Subcutaneous abdominal adipose tissue (tissue), 5 donors: ENCODE measurements around the gene OR1K1.
"Not testable (repeated sequence)": the region's sequence is repeated elsewhere in the genome, so short reads cannot be mapped to it uniquely, and the experiment has no call there.

Experiments used
- H3K27ac ChIP-seq: one replicate; pipeline ENCODE4 v1.7.0; 2013; ENCODE audit warnings: low read depth, mild to moderate bottlenecking, inconsistent platforms, low read length, moderate library complexity
- H3K27me3 ChIP-seq, 5 donors: one replicate each; pipeline ENCODE4 v1.7.0; 2013; ENCODE audit warnings: low read length in 5 of 5, inconsistent platforms in 1 of 5; ENCODE audit not compliant: control insufficient read depth in 5 of 5, insufficient read depth in 4 of 5
- H3K36me3 ChIP-seq, 5 donors: one replicate each; pipeline ENCODE4 v1.7.0; 2013; ENCODE audit warnings: low read length in 5 of 5; ENCODE audit not compliant: control insufficient read depth in 5 of 5, insufficient read depth in 5 of 5
- H3K4me1 ChIP-seq, 5 donors: one replicate each; pipeline ENCODE4 v1.7.0; 2013; ENCODE audit warnings: low read length in 5 of 5, mild to moderate bottlenecking in 3 of 5, moderate library complexity in 1 of 5; ENCODE audit not compliant: control insufficient read depth in 5 of 5, insufficient read depth in 5 of 5
- H3K4me3 ChIP-seq, 5 donors: one replicate each; pipeline ENCODE4 v1.7.0; 2013; ENCODE audit warnings: low read length in 5 of 5, low read depth in 1 of 5
- H3K9ac ChIP-seq, 5 donors: one replicate each; pipeline ENCODE4 v1.7.0; 2013; ENCODE audit warnings: low read length in 5 of 5, mild to moderate bottlenecking in 4 of 5, moderate library complexity in 3 of 5
- H3K9me3 ChIP-seq, 5 donors: one replicate each; pipeline ENCODE4 v1.7.0; 2013; ENCODE audit warnings: low read length in 5 of 5; ENCODE audit not compliant: control insufficient read depth in 5 of 5
- donor health status: healthy.
- donor health status: healthy.
- donor health status: healthy.
- donor health status: healthy.
- donor health status: healthy.

OR1K1 gene

GRCh38 chr9:122822938-122823337 is 23.0 kb downstream of the OR1K1 start:
- Histone ChIP-seq H3K9me3 (no peaks in the 10 kb centered on the region), H3K36me3 (peaks cover 19 to 40% (median 31%) of the 10 kb centered on the region in 5 donors), H3K9ac (no peak overlapping the region), H3K27me3 (no peaks in the 10 kb centered on the region), H3K27ac (no peak overlapping the region), H3K4me1 (peaks cover 5 to 40% (median 32%) of the 10 kb centered on the region in 5 donors), H3K4me3 (no peak overlapping the region)

GRCh38 chr9:122827761-122828093 is 27.8 kb downstream of the OR1K1 start:
- Histone ChIP-seq H3K4me1 (peaks cover 3 to 24% (median 15%) of the 10 kb centered on the region in 5 donors), H3K36me3 (peaks cover 7 to 18% (median 9%) of the 10 kb centered on the region in 5 donors), H3K27ac (peak overlapping the region; percentile 96), H3K27me3 (no peaks in the 10 kb centered on the region), H3K9ac (peak overlapping the region; percentile 63 to 97 (median 94)), H3K9me3 (no peaks in the 10 kb centered on the region), H3K4me3 (peak overlapping the region; percentile 91 to 99 (median 98))

- Histone ChIP-seq H3K27ac (peak overlapping the region; percentile 96), H3K36me3 (peaks cover 4 to 12% (median 7%) of the 10 kb centered on the region in 5 donors), H3K4me3 (peak overlapping the region; percentile 91 to 99 (median 98)), H3K9ac (peak overlapping the region in 3 of 5 donors; percentile 94 to 97 (median 94)), H3K4me1 (peaks cover 3 to 24% (median 15%) of the 10 kb centered on the region in 5 donors)
- not testable (repeated sequence) for H3K27me3 ChIP-seq, H3K9me3 ChIP-seq
Observed at GRCh38 chr9:122828965-122829284, 29.0 kb downstream of the OR1K1 start.

DNA sequence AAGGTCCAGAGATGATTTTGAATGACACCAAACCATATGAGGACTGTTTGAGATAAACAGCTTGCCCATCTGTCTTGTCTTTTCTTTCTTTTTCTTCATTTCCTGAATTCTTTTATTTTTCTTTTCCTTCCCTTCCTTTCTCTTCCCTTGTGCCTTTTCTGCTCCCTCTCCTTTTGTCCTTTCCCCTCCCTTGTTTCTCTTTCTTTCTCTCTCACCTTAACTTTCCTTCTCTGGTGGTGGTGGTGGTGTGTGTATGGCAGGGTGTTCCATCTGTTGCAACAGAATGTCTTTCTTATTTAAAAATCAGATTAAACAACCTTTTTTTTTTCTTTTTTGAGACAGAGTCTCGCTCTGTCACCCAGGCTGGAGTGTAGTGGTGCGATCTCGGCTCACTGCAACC is 32.3 kb downstream of the OR1K1 start:
- no peaks in the 10 kb centered on the region for H3K36me3 ChIP-seq
- no peak overlapping the region for H3K9ac ChIP-seq
- no peak overlapping the region for H3K27ac ChIP-seq

GRCh38 chr9:122835313-122835731 is 35.4 kb downstream of the OR1K1 start:
- Histone ChIP-seq H3K36me3 (no peaks in the 10 kb centered on the region), H3K9me3 (peaks cover 0 to 4% (median 0%) of the 10 kb centered on the region in 5 donors), H3K4me3 (peak overlapping the region in 1 of 5 donors; percentile 8), H3K4me1 (peaks cover 0 to 13% (median 3%) of the 10 kb centered on the region in 5 donors), H3K9ac (no peak overlapping the region), H3K27me3 (no peaks in the 10 kb centered on the region), H3K27ac (no peak overlapping the region)

More for the DNA sequence above, 32.3 kb downstream of the OR1K1 start:
- Histone ChIP-seq H3K4me1 (peaks cover 3 to 21% (median 11%) of the 10 kb centered on the region in 5 donors), H3K4me3 (no peak overlapping the region), H3K27me3 (no peaks in the 10 kb centered on the region), H3K9me3 (no peaks in the 10 kb centered on the region)

GRCh38 chr9:122837266-122837850 is 37.4 kb downstream of the OR1K1 start:
- peaks cover 0 to 4% (median 0%) of the 10 kb centered on the region in 5 donors for H3K9me3 ChIP-seq
- no peak overlapping the region for H3K4me3 ChIP-seq
- H3K9ac ChIP-seq: no peak overlapping the region
- H3K27me3 ChIP-seq: no peaks in the 10 kb centered on the region
- H3K4me1 ChIP-seq: peaks cover 0 to 13% (median 3%) of the 10 kb centered on the region in 5 donors
- H3K36me3 ChIP-seq: no peaks in the 10 kb centered on the region
- no peak overlapping the region for H3K27ac ChIP-seq

DNA sequence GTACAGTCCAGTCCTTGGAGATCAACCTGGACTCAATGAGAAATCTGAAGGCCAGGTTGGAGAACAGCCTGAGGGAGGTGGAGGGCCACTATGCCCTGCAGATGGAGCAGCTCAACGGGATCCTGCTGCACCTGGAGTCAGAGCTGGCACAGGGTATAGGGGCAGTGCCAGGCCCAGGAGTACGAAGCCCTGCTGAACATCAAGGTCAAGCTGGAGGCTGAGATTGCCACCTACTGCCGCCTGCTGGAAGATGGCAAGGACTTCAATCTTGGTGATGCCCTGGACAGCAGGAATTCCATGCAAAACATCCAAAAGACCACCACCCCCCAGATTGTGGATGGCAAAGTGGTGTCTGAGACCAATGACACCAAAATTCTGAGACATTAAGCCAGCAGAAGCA is 38.5 kb downstream of the OR1K1 start:
- H3K9ac ChIP-seq, H3K27ac ChIP-seq, H3K36me3 ChIP-seq, H3K27me3 ChIP-seq, H3K4me3 ChIP-seq, H3K9me3 ChIP-seq: not testable (repeated sequence)
- H3K4me1 ChIP-seq: peaks cover 0 to 13% (median 3%) of the 10 kb centered on the region in 5 donors

DNA sequence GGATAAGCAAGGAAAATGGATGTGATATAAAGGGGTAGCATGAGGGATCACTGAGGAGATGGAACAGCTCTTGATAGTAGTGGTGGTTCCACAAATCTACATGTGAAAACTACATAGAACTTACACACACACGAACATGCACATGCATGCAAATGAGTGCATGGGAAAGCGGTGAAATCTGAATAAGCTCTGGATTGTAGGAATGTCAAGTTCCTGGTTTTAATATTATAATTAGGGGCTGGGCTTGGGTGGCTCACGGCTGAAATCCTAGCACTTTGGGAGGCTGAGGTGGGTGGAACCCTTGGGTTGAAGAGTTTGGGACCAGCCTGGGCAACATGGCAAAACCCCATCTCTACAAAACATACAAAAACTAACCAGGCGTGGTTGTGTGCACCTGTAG is 41.6 kb downstream of the OR1K1 start:
- Histone ChIP-seq H3K9me3 (peaks cover 0 to 4% (median 0%) of the 10 kb centered on the region in 5 donors), H3K4me1 (no peaks in the 10 kb centered on the region), H3K4me3 (no peak overlapping the region), H3K27ac (no peak overlapping the region), H3K36me3 (peaks cover 2 to 16% (median 6%) of the 10 kb centered on the region in 5 donors), H3K9ac (no peak overlapping the region), H3K27me3 (no peaks in the 10 kb centered on the region)

DNA sequence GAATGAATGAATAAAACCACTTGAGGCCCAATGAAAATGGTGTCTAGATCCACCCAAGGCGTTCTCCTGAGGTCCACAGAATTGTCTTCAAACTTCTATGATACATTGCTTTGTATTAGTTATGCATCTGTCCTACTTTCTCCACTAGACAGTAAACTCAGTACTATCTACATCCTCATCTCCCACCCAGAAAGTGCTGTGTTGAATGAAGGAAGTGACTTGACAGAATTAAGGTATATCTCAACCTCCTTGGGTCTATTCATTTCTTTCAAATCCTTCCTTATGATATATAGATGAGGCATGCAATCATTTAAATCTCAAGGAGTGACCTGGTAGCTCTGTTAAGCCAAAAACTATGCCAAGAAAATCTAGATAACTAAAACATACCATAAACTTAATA is 44.2 kb downstream of the OR1K1 start:
- H3K27ac ChIP-seq: no peak overlapping the region
- no peaks in the 10 kb centered on the region for H3K27me3 ChIP-seq
- no peak overlapping the region for H3K4me3 ChIP-seq
- H3K4me1 ChIP-seq: no peaks in the 10 kb centered on the region
- peaks cover 0 to 3% (median 0%) of the 10 kb centered on the region in 5 donors for H3K9me3 ChIP-seq
- H3K9ac ChIP-seq: no peak overlapping the region
- peaks cover 10 to 37% (median 19%) of the 10 kb centered on the region in 5 donors for H3K36me3 ChIP-seq

DNA sequence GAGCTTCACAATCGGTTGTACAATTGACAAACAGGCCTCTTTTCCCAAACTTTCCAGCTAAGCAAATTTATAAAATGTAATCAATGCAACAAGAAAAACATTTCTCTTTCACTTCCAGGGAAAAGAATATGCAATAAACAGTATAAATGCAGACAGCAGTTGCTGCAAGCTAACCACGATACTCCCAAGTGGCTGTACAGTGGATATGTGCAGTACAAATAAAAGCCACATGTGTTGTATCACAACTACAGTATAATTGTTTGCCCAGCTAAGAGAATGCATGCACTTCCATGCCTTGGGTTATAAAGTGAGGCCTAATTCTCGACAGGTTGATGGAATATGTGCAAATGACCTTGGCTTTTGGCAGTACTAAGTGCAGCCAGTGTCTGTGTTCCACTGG is 45.2 kb downstream of the OR1K1 start:
- Histone ChIP-seq H3K4me1 (no peaks in the 10 kb centered on the region), H3K27me3 (no peaks in the 10 kb centered on the region), H3K9me3 (no peaks in the 10 kb centered on the region), H3K36me3 (peaks cover 14 to 42% (median 26%) of the 10 kb centered on the region in 5 donors), H3K4me3 (no peak overlapping the region), H3K27ac (no peak overlapping the region), H3K9ac (no peak overlapping the region)
